ENCODE measurements around the gene SORL1.
"Not testable (repeated sequence)": the region's sequence is repeated elsewhere in the genome, so short reads cannot be mapped to it uniquely, and the experiment has no call there.

The SORL1 gene

DNA sequence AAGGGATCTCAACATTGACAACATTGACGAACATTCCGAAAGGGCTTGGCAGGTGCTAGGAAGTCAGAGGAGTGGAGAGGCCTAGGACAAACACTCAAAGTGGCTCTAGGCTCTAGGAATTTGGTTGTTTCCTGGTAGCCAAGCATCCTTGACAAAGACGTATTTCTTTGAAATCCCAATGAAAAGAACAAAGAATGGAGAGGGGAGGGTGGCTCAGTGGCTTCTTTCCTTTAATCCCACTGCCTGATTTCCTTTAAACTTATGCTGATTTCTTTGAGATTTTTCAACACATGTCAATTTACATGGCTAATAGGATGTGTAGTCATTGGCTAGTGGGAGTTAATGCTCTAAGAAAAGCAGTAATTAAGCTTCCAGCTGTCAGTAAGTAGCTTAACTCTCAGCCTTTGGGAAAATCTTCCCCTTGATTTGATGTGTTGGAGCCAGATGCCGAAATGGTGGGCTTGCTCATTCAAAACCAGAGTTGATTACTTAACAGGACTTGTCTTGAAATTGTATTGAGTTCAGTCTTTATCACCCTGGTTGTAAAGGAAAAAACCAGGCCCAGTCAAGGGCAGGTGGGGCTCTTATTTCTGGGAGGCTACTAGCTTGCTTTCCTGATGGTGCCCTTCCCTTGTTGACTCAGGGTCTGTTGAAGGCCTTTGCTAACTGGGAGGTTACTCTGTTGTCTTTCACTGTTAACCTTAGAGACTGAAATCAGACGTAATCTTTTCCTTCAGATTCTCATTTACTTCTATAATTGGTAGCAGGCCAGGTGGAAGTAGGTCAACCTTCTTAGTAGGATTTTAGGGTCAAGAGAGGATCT, 45.3 kb downstream of the SORL1 start:
- H3K4me3 ChIP-seq (replicated peaks in 1 of 2; ENCODE audit: low read depth in 2 of 2, low read length in 2 of 2), result no peak overlapping the region
- TF ChIP-seq, protein P1, sequence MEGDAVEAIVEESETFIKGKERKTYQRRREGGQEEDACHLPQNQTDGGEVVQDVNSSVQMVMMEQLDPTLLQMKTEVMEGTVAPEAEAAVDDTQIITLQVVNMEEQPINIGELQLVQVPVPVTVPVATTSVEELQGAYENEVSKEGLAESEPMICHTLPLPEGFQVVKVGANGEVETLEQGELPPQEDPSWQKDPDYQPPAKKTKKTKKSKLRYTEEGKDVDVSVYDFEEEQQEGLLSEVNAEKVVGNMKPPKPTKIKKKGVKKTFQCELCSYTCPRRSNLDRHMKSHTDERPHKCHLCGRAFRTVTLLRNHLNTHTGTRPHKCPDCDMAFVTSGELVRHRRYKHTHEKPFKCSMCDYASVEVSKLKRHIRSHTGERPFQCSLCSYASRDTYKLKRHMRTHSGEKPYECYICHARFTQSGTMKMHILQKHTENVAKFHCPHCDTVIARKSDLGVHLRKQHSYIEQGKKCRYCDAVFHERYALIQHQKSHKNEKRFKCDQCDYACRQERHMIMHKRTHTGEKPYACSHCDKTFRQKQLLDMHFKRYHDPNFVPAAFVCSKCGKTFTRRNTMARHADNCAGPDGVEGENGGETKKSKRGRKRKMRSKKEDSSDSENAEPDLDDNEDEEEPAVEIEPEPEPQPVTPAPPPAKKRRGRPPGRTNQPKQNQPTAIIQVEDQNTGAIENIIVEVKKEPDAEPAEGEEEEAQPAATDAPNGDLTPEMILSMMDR (IDR thresholded peaks at IDR 0.05; ENCODE audit: low read depth, low read length), result no peak
- DNase-seq (ENCODE audit: low read depth in 2 of 2), result no peak

DNA sequence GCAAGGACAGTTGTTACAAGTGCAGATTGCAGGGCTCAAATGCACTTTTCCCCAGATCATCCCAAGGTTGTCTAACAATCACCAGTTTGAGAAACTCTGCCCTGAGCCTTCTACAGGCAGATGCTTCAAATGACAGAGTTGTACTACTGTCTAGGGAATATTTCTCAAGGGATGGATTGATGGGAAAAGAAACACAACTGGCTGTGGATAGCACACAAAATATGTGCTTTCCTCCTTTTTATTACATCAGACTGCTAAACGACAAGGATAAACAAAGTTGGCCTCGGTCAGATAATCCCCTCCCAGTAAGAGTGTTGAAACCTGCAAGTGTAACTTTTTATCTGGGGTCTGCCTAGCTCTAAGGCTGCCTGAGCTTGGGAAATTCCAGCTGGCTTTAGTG, 47.3 kb downstream of the SORL1 start:
- TF ChIP-seq, protein P1 (IDR thresholded peaks at IDR 0.05; ENCODE audit: low read depth, low read length), result no peak
- no peak overlapping the region for H3K4me3 ChIP-seq (replicated peaks in 1 of 2; ENCODE audit: low read depth in 2 of 2, low read length in 2 of 2)
- DNase-seq (ENCODE audit: low read depth in 2 of 2), result no peak

GRCh38 chr11:121500275-121500674, 48.2 kb downstream of the SORL1 start:
- no peak for DNase-seq (ENCODE audit: low read depth in 2 of 2)
- TF ChIP-seq, protein P1 (IDR thresholded peaks at IDR 0.05; ENCODE audit: low read depth, low read length), result no peak
- no peak overlapping the region for H3K4me3 ChIP-seq (replicated peaks in 1 of 2; ENCODE audit: low read depth in 2 of 2, low read length in 2 of 2)

- no peak for DNase-seq (ENCODE audit: low read depth in 2 of 2)
- TF ChIP-seq, protein P1 (IDR thresholded peaks at IDR 0.05; ENCODE audit: low read depth, low read length), result no peak
- no peak overlapping the region for H3K4me3 ChIP-seq (replicated peaks in 1 of 2; ENCODE audit: low read depth in 2 of 2, low read length in 2 of 2)
Observed at GRCh38 chr11:121500717-121501116, 48.6 kb downstream of the SORL1 start.

DNA sequence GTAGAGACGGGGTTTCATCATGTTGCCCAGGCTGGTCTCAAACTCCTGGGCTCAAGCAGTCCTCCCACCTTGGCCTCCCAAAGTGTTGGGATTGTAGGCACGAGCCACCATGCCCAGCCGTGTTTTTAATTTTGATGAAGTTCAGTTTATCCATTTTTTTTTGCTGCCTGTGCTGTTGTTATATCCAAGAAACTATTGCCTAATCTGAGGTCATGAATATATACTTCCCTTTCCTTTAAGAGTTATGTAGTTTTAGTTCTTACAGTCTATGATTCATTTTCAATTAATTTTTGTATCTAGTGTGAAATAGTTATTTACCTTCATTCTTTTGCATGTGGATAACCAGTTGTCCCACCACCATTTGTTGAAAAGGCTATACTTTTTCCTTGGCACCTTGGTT, 50.9 kb downstream of the SORL1 start:
- no peak overlapping the region for H3K4me3 ChIP-seq (replicated peaks in 1 of 2; ENCODE audit: low read depth in 2 of 2, low read length in 2 of 2)
- DNase-seq (ENCODE audit: low read depth in 2 of 2), result no peak
- TF ChIP-seq, protein P1 (IDR thresholded peaks at IDR 0.05; ENCODE audit: low read depth, low read length), result no peak

DNA sequence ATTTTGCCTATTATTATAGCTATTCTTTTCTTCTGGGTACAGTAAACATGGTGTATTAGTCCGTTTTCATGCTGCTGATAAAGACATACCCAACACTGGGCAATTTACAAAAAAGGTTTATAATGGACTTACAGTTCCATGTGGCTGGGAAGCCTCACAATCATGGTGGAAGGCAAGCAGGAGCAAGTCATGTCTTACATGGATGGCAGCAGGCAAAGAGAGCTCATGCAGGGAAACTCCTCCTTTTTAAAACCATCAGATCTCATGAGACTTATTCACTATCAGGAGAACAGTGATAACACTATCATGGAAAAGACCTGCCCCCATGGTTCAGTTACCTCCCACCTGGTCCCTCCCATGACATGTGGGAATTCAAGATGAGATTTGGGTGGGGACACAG, 54.1 kb downstream of the SORL1 start:
- not testable (repeated sequence) for DNase-seq (ENCODE audit: low read depth in 2 of 2); H3K4me3 ChIP-seq (replicated peaks in 1 of 2; ENCODE audit: low read depth in 2 of 2, low read length in 2 of 2)

DNA sequence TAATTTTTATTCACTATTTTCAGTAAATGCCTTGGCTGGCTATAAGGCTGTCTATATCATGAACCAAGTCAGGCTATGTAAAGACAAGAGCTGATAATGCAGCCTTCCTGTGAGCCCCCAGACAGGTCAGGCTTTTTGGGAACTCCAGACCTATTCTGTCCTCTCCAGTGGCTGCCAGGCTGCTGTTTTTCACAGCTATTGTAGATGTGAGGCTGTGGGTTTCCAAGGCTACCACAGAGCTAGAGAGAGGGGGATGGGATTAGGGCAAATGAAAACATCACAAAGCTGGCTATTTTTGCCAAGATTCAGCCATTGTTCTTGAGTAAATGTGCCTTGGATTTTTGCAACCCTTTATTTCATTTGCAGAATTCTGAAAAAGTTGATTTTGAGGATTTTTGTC, 56.3 kb downstream of the SORL1 start:
- no peak for DNase-seq (ENCODE audit: low read depth in 2 of 2)
- TF ChIP-seq, protein P1 (IDR thresholded peaks at IDR 0.05; ENCODE audit: low read depth, low read length), result no peak
- H3K4me3 ChIP-seq (replicated peaks in 1 of 2; ENCODE audit: low read depth in 2 of 2, low read length in 2 of 2), result no peak overlapping the region

Data from cardiac fibroblast (primary cell).